PFSK-1 (cell line): ENCODE results near the gene PTPRM.

Source experiments
- FOXP2 ChIP-seq: optimal IDR thresholded peaks from 2 replicates; pipeline ENCODE3; 2011; ENCODE audit warnings: borderline replicate concordance, control low read depth, inconsistent platforms; ENCODE audit not compliant: insufficient read depth; ENCODE audit errors: extremely low read length, extremely low read depth
- POLR2AphosphoS5 ChIP-seq: IDR thresholded peaks from 2 replicates; pipeline ENCODE4 v1.6.1; 2012; ENCODE audit warnings: low read depth, mild to moderate bottlenecking, control low read depth, low read length, moderate library complexity
- SIN3A ChIP-seq: IDR thresholded peaks from 2 replicates; pipeline ENCODE4 v1.6.1; 2012; ENCODE audit warnings: mild to moderate bottlenecking, low read length, moderate library complexity, borderline replicate concordance; ENCODE audit not compliant: insufficient read depth
- TAF1 ChIP-seq: IDR thresholded peaks from 2 replicates; pipeline ENCODE4 v1.6.1; 2012; ENCODE audit warnings: low read length, control low read depth, borderline replicate concordance; ENCODE audit not compliant: insufficient read depth
- TF ChIP-seq, protein P1 (sequence below), 2 experiments: IDR thresholded peaks; 2 replicates each; pipeline versions ENCODE4 v1.6.1 to v1.8.0; 2011 to 2012; ENCODE audit warnings: low read depth in 2 of 2, low read length in 2 of 2, control low read depth in 1 of 2, inconsistent platforms in 1 of 2, mild to moderate bottlenecking in 1 of 2, moderate library complexity in 1 of 2; ENCODE audit not compliant: insufficient read depth in 1 of 2

The PTPRM gene

DNA sequence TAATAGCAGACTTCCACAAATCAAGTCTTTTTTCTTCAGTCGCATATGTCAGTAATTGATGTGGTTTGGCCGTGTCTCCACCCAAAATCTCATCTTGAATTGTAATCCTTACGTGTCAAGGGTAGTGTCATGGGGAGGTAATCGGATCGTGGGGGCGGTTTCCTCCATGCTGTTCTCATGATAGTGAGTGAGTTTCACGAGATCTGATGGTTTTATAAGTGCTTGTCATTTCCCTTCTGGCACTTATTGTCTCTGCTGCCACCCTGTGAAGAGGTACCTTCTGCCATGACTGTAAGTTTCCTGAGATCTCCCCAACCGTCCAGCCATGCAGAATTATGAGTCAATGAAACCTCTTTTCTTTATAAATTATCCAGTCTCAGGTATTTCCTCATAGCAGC is 478.8 kb downstream of the PTPRM start:
- TF ChIP-seq TAF1 (no peak), SIN3A (no peak), FOXP2 (no peak), POLR2AphosphoS5 (no peak)
- TF ChIP-seq, protein P1, sequence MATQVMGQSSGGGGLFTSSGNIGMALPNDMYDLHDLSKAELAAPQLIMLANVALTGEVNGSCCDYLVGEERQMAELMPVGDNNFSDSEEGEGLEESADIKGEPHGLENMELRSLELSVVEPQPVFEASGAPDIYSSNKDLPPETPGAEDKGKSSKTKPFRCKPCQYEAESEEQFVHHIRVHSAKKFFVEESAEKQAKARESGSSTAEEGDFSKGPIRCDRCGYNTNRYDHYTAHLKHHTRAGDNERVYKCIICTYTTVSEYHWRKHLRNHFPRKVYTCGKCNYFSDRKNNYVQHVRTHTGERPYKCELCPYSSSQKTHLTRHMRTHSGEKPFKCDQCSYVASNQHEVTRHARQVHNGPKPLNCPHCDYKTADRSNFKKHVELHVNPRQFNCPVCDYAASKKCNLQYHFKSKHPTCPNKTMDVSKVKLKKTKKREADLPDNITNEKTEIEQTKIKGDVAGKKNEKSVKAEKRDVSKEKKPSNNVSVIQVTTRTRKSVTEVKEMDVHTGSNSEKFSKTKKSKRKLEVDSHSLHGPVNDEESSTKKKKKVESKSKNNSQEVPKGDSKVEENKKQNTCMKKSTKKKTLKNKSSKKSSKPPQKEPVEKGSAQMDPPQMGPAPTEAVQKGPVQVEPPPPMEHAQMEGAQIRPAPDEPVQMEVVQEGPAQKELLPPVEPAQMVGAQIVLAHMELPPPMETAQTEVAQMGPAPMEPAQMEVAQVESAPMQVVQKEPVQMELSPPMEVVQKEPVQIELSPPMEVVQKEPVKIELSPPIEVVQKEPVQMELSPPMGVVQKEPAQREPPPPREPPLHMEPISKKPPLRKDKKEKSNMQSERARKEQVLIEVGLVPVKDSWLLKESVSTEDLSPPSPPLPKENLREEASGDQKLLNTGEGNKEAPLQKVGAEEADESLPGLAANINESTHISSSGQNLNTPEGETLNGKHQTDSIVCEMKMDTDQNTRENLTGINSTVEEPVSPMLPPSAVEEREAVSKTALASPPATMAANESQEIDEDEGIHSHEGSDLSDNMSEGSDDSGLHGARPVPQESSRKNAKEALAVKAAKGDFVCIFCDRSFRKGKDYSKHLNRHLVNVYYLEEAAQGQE (IDR thresholded peaks at IDR 0.05; ENCODE audit: insufficient read depth in 1 of 2, low read depth in 2 of 2, low read length in 2 of 2) = no peak

DNA sequence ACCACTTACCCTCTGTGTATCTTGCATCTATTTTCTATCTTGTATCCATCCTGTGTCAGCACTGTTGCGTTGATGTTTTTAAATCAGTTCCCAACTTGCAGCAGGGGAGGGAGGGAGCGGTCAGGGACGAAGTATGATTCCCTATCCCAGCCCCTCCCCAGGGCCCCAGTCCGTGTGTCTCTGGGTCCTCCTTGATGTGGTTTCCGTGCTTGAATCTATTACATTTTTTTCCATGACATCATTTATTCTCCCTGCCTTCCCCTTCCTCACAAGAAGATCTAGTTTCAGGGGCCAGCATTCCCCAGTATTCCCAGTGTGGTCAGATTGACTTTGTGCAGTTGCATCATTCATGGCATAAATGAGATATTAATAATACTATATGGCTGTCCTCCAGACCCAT is 479.3 kb downstream of the PTPRM start:
- TF ChIP-seq FOXP2 = no peak
- no peak for TF ChIP-seq TAF1
- TF ChIP-seq SIN3A = no peak
- TF ChIP-seq POLR2AphosphoS5 = no peak
- TF ChIP-seq, protein P1 (IDR thresholded peaks at IDR 0.05; ENCODE audit: insufficient read depth in 1 of 2, low read depth in 2 of 2, low read length in 2 of 2) = no peak

DNA sequence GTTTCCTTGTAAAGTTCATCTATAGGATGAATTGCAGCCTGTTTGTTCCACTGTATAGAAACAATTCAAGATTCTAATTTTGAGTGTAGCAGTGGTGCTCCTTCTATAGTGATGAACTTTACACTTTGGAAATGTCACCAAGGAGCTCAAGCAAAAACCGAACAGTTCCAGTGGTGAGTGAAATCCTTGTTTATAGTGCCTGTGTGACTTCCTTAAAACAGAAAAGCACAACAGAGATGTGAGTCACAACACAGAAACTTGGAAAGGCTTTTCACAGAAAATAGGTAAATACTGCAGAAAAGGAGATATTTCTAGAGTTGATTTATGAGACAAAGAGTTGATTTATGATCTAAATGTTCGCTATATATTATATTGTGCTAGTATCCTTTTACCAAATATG is 482.0 kb downstream of the PTPRM start:
- TF ChIP-seq POLR2AphosphoS5 (no peak), FOXP2 (no peak), TAF1 (no peak), SIN3A (no peak)
- TF ChIP-seq, protein P1 (IDR thresholded peaks at IDR 0.05; ENCODE audit: insufficient read depth in 1 of 2, low read depth in 2 of 2, low read length in 2 of 2) = no peak

DNA sequence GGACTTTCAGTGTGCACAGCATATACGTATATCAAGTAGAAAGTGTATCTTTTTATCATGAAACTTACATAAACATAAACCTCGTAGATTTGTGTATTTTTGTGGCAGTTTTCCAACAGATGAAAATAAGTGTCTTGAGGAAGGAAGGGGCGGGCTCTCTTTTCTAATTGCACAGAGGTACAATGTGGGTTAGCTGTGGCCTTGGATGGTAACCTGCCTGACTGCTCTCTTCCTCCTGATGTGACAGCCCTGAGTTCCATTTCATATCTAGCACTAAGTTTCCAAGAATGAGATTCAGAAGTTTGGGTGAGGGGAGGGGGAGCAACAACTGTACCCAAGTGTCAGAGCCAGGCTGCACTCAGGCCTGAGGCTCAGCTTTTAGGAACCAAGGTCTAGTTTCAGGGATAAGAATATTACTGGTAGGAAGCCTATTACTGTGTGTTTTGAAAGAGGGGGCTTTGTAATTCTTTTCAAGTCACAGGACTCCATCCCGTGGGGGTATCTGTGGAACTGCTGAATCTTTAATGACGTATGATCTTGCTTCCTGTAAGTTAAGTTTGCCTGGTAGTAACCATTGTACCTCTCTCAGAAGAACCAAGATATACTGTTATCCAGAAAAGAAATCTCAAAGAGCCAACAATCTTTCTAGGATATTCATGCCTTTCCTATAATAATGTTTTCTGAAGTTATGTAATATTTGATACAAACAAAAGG is 483.7 kb downstream of the PTPRM start:
- TF ChIP-seq FOXP2 (no peak), TAF1 (no peak), POLR2AphosphoS5 (no peak), SIN3A (no peak)
- TF ChIP-seq, protein P1 (IDR thresholded peaks at IDR 0.05; ENCODE audit: insufficient read depth in 1 of 2, low read depth in 2 of 2, low read length in 2 of 2) = no peak

DNA sequence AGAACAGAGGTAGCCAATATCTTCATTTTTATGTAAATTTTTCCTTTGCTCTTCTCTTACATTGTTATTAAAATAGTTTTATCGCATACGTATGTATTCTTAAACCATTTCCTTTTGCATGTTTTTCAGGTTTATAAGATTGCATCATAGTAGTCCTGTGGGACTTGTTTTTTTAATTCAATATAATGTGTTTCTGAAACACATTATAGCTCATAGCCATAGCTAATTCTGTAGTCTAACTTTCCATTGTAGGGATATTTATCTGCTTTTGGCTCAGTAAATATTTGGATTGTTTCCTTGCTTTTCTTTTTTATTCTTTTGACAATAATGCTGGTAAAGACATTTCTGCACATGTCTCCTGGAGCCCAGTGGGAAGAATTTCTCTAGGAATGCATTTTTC is 484.3 kb downstream of the PTPRM start:
- TF ChIP-seq FOXP2 = no peak
- TF ChIP-seq, protein P1 (IDR thresholded peaks at IDR 0.05; ENCODE audit: insufficient read depth in 1 of 2, low read depth in 2 of 2, low read length in 2 of 2) = no peak
- TF ChIP-seq SIN3A = no peak
- TF ChIP-seq TAF1 = no peak
- TF ChIP-seq POLR2AphosphoS5 = no peak
